ENCODE results near the gene B3GNT5. TPM values are rescaled to one million over a fixed set of nuclear protein-coding genes. Genes with fewer than 3 reads are reported as not detected.

The B3GNT5 gene
- total and polyA plus RNA-seq, 2 of the 8 experiments (the other 6 are each of a cell fraction or from before 2014, with no cell fraction given): 2.4 to 9.7 TPM

DNA sequence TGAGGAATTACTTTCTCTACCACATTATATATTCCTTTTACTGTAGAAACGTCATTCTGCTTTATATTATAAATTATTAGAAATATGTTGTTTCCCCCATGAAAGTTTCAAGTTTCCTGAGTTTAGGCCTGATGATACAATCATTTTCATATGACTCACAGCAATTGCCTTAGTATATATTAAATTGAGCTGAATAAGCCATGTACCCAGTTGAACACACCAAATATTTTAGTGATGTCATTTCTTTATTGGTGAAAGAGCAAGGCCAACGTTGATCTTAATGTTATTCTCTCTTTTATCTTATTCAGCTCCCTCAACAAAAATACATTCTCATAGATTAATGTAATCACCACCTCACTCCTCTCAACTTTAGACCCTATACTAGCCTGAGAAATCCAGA lies 30.8 kb downstream of the B3GNT5 start:
- Histone ChIP-seq H3K79me1 (ENCODE audit: low read depth, low read length) (no peaks in the 10 kb centered on the region), H2BK5ac (ENCODE audit: low read depth, low read length) (no peak overlapping the region), H3K27ac (ENCODE audit: low read depth, low read length) (no peak overlapping the region), H3K9me3 (ENCODE audit: insufficient read depth in 2 of 2, low read depth in 1 of 2, low read length in 1 of 2) (no peaks in the 10 kb centered on the region), H2AFZ (ENCODE audit: low read length) (no peak overlapping the region), H2AK5ac (ENCODE audit: low read depth, low read length) (no peak overlapping the region), H3K9ac (replicated peaks in 1 of 4; ENCODE audit: extremely low read depth in 1 of 4, low read depth in 3 of 4, low read length in 3 of 4) (no peak overlapping the region), H3K4me1 (replicated peaks in 1 of 4; ENCODE audit: control insufficient read depth in 3 of 4, insufficient read depth in 4 of 4, low read length in 3 of 4) (no peaks in the 10 kb centered on the region; a peak in 1 of 7 replicates), H3K36me3 (ENCODE audit: control insufficient read depth in 2 of 4, insufficient read depth in 4 of 4, low read length in 3 of 4) (peaks cover 0 to 3% (median 0%) of the 10 kb centered on the region in 4 experiments; a peak in 2 of 8 replicates), H2BK12ac (ENCODE audit: low read depth, low read length) (no peak overlapping the region), H2BK20ac (ENCODE audit: low read length) (no peak overlapping the region), H2BK120ac (replicated peaks; ENCODE audit: low read depth, low read length) (no peak overlapping the region), H4K8ac (ENCODE audit: extremely low read depth, insufficient read depth, low read length) (no peak overlapping the region), H4K91ac (replicated peaks; ENCODE audit: insufficient read length, low read length) (no peak overlapping the region), H4K20me1 (replicated peaks in 1 of 2; ENCODE audit: control insufficient read depth in 1 of 2, insufficient read depth in 2 of 2, low read length in 2 of 2) (no peaks in the 10 kb centered on the region), H3K56ac (replicated peaks; ENCODE audit: insufficient read length, low read depth, low read length) (no peak overlapping the region), H3K79me2 (ENCODE audit: control insufficient read depth in 1 of 2, insufficient read depth in 2 of 2, low read length in 2 of 2) (no peaks in the 10 kb centered on the region), H3K4me2 (ENCODE audit: insufficient read depth in 1 of 2, low read depth in 2 of 2, low read length in 2 of 2) (no peak overlapping the region), H3K4me3 (ENCODE audit: extremely low read depth in 1 of 4, insufficient read depth in 2 of 4, low read depth in 3 of 4, low read length in 4 of 4) (no peak overlapping the region), H3K18ac (ENCODE audit: extremely low read depth, low read length) (no peak overlapping the region), H3K14ac (ENCODE audit: insufficient read length) (no peak overlapping the region), H3K23me2 (ENCODE audit: low read depth, low read length) (no peaks in the 10 kb centered on the region), H3K4ac (replicated peaks; ENCODE audit: insufficient read length, low read depth, low read length) (no peak overlapping the region), H4K5ac (ENCODE audit: insufficient read length, low read depth, low read length) (no peak overlapping the region), H3K23ac (ENCODE audit: insufficient read length) (no peak overlapping the region), H3K27me3 (replicated peaks in 1 of 4; ENCODE audit: control insufficient read depth in 3 of 4, extremely low read depth in 1 of 4, insufficient read depth in 3 of 4, low read length in 3 of 4) (no peaks in the 10 kb centered on the region), H2BK15ac (ENCODE audit: low read length) (no peak overlapping the region)
- WGBS, 2 experiments (ENCODE audit: extremely low coverage in 1 of 2, insufficient coverage in 1 of 2, insufficient read length in 1 of 2, insufficient replicate concordance in 2 of 2, low coverage in 1 of 2, low lambda C conversion rate in 2 of 2, missing lambda C conversion rate in 1 of 2): 97% methylated on average over 2 of the region's 2 CpGs; no CpG with 5 or more reads in 1 of the 2 experiments
- ChIA-PET CTCF (ENCODE audit: partially characterized antibody) (interaction anchor here (0.6 kb wide), 1 partner anchor 27 kb away, joined by 3 read pairs; no protein-coding TSS in a partner anchor), POLR2A (ENCODE audit: partially characterized antibody) (no interaction called here)
- DNase-seq (ENCODE audit: low read depth in 1 of 2, low spot score in 2 of 2): no peak
- TF ChIP-seq CHD2 (IDR thresholded peaks at IDR 0.05; ENCODE audit: low read length) (no peak), FOSL1 (IDR thresholded peaks at IDR 0.05; ENCODE audit: insufficient read depth, low read depth, low read length) (no peak), SIN3A (conservative IDR thresholded peaks at IDR 0.05 in 1 of 2, IDR thresholded peaks at IDR 0.05 in 1 of 2; ENCODE audit: low read depth in 1 of 2, low read length in 2 of 2) (no peak), JUN (IDR thresholded peaks at IDR 0.05; ENCODE audit: low read depth, low read length) (no peak), EZH2 (IDR thresholded peaks at IDR 0.05; ENCODE audit: low read depth, low read length, severe bottlenecking) (no peak), TCF12 (IDR thresholded peaks at IDR 0.05; ENCODE audit: low read depth, low read length) (no peak), SP2 (IDR thresholded peaks at IDR 0.05; ENCODE audit: low read length) (no peak)
- TF ChIP-seq, protein P1, sequence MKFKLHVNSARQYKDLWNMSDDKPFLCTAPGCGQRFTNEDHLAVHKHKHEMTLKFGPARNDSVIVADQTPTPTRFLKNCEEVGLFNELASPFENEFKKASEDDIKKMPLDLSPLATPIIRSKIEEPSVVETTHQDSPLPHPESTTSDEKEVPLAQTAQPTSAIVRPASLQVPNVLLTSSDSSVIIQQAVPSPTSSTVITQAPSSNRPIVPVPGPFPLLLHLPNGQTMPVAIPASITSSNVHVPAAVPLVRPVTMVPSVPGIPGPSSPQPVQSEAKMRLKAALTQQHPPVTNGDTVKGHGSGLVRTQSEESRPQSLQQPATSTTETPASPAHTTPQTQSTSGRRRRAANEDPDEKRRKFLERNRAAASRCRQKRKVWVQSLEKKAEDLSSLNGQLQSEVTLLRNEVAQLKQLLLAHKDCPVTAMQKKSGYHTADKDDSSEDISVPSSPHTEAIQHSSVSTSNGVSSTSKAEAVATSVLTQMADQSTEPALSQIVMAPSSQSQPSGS (IDR thresholded peaks at IDR 0.05; ENCODE audit: low read length): no peak
- FAIRE-seq: no peak

Data from H1 (cell line).